PC-9 (cell line): ENCODE results near the gene ERVK3-1.

Experiments used
- EZH2 ChIP-seq: fragments of 200-600 bp; sonication (generic); IDR thresholded peaks from 2 replicates; pipeline ENCODE4 v1.8.0; 2017; ENCODE audit warnings: antibody characterized with exemption, low read depth
- TF ChIP-seq, protein P1 (sequence below): fragments of 200-600 bp; sonication (generic); conservative IDR thresholded peaks from 2 replicates; pipeline ENCODE4 v1.6.1; 2017; ENCODE audit warnings: mixed run types, antibody characterized with exemption, mild to moderate bottlenecking, moderate library complexity

DNA sequence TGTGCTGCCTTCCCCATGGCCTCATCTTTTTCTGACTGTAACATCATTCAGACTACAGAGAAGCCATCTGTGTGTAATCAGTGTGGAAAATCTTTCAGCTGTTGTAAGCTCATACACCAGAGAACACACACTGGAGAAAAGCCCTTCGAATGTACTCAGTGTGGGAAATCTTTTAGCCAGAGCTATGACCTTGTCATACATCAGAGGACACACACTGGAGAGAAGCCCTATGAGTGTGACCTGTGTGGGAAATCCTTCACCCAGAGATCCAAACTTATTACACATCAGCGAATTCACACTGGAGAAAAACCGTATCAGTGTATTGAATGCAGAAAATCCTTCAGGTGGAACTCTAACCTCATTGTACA lies 43.6 kb upstream of the ERVK3-1 start:
- TF ChIP-seq, protein P1, sequence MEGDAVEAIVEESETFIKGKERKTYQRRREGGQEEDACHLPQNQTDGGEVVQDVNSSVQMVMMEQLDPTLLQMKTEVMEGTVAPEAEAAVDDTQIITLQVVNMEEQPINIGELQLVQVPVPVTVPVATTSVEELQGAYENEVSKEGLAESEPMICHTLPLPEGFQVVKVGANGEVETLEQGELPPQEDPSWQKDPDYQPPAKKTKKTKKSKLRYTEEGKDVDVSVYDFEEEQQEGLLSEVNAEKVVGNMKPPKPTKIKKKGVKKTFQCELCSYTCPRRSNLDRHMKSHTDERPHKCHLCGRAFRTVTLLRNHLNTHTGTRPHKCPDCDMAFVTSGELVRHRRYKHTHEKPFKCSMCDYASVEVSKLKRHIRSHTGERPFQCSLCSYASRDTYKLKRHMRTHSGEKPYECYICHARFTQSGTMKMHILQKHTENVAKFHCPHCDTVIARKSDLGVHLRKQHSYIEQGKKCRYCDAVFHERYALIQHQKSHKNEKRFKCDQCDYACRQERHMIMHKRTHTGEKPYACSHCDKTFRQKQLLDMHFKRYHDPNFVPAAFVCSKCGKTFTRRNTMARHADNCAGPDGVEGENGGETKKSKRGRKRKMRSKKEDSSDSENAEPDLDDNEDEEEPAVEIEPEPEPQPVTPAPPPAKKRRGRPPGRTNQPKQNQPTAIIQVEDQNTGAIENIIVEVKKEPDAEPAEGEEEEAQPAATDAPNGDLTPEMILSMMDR: no peak
- no peak for TF ChIP-seq EZH2
